PFSK-1 (cell line): Measurements from ENCODE around the gene THRSP.

Experiments
- POLR2AphosphoS5 ChIP-seq: IDR thresholded peaks from 2 replicates; pipeline ENCODE4 v1.6.1; 2012; ENCODE audit warnings: low read depth, mild to moderate bottlenecking, control low read depth, low read length, moderate library complexity
- REST ChIP-seq, 2 experiments: IDR thresholded peaks; 2 replicates each; pipeline versions ENCODE4 v1.6.1 to v1.8.0; 2011 to 2012; ENCODE audit warnings: low read depth in 2 of 2, low read length in 2 of 2, control low read depth in 1 of 2, inconsistent platforms in 1 of 2, mild to moderate bottlenecking in 1 of 2, moderate library complexity in 1 of 2; ENCODE audit not compliant: insufficient read depth in 1 of 2
- SIN3A ChIP-seq: IDR thresholded peaks from 2 replicates; pipeline ENCODE4 v1.6.1; 2012; ENCODE audit warnings: mild to moderate bottlenecking, low read length, moderate library complexity, borderline replicate concordance; ENCODE audit not compliant: insufficient read depth
- TAF1 ChIP-seq: IDR thresholded peaks from 2 replicates; pipeline ENCODE4 v1.6.1; 2012; ENCODE audit warnings: low read length, control low read depth, borderline replicate concordance; ENCODE audit not compliant: insufficient read depth

GRCh38 chr11:78039919-78040671 lies 23.6 kb upstream of the THRSP start:
- TF ChIP-seq POLR2AphosphoS5 = 0 out of 2 replicates have a peak, but pooled peaks have one; percentile 36
- peak; percentile 81; the same call in 1 of the 2 replicates for TF ChIP-seq SIN3A
- peak in 1 of 2 experiments; percentile 66; a peak in 1 of 4 replicates for TF ChIP-seq REST (IDR thresholded peaks at IDR 0.05; ENCODE audit: insufficient read depth in 1 of 2, low read depth in 2 of 2, low read length in 2 of 2)
- peak; percentile 53; the same call in 1 of the 2 replicates for TF ChIP-seq TAF1
